ENCODE measurements around the gene ACTL8.

Gene ACTL8

DNA sequence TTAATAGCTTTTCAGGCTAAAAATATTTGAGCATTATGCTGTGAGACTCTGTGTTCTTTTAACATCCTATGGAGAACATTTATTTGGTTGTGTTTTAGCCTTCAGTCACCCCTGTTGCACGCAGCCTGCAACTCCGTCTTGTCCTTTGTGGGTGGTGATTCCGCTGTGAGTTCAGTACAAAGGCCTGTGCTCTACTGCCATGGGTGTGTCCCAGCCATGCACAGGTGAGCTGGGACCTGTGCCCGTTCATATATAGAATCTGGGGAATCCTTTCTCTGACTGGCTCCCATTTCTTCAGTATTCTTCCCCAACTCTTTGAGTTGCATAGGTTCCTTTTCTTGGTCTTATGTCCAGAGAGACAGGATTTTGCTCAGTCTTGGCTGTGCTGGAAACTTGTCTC lies 61.4 kb downstream of the ACTL8 start:
- H3K36me3 Mint-ChIP-seq (ENCODE audit: low read depth) = no peaks in the 10 kb centered on the region
- no peak overlapping the region for H3K27ac Mint-ChIP-seq
- peaks cover 19% of the 10 kb centered on the region for H3K27me3 Mint-ChIP-seq
- no peaks in the 10 kb centered on the region for H3K9me3 Mint-ChIP-seq
- no peaks in the 10 kb centered on the region for H3K4me1 Mint-ChIP-seq (ENCODE audit: low read depth)
- no peak overlapping the region for H3K4me3 Mint-ChIP-seq
- intact Hi-C loops (cut with micrococcal nuclease) = no loop called here

DNA sequence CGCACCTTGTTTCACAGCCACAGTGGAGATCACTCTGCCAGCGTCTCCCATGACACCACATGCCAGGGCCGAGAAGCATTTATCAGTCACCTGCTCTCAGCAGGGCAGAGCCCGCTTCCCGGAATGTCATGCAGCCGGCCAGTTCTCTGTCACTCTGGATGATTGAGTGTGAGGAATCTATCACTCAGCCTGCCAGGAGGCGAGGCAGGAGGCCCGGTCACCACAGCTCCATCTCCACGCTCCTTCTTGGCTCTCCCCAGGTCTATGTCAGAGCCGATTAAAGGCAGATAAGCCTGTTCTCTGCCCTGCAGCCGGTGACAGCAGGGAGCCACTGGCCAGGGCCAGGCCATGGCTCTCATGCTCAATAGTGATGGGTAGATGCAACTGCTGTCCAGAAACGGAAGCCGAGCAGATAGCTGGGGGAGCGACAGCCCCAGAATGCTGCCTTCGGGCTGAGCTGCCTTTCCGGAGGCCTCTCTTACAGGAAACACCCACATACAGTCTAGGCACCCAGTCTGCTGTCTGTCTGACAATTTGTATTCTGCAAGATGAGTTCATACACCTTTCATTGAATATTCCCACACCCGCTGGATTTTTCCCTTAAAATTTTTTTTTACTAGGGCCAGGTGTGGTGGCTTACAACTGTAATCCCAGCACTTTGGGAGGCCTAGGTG lies 64.1 kb downstream of the ACTL8 start:
- no peaks in the 10 kb centered on the region for H3K4me1 Mint-ChIP-seq (ENCODE audit: low read depth)
- H3K4me3 Mint-ChIP-seq = no peak overlapping the region
- H3K27ac Mint-ChIP-seq = no peak overlapping the region
- H3K9me3 Mint-ChIP-seq = no peaks in the 10 kb centered on the region
- intact Hi-C loops (cut with micrococcal nuclease) = no loop called here
- H3K27me3 Mint-ChIP-seq = peaks cover 17% of the 10 kb centered on the region
- H3K36me3 Mint-ChIP-seq (ENCODE audit: low read depth) = no peaks in the 10 kb centered on the region

GRCh38 chr1:17820198-17820597 lies 65.1 kb downstream of the ACTL8 start:
- Mint-ChIP-seq H3K4me3 (no peak overlapping the region), H3K27me3 (peaks cover 21% of the 10 kb centered on the region), H3K9me3 (no peaks in the 10 kb centered on the region), H3K4me1 (ENCODE audit: low read depth) (no peaks in the 10 kb centered on the region), H3K36me3 (ENCODE audit: low read depth) (no peaks in the 10 kb centered on the region), H3K27ac (no peak overlapping the region)
- intact Hi-C loops (cut with micrococcal nuclease) = loop anchor here (10.0 kb wide), 1 partner anchor 325 kb away; no protein-coding TSS in a partner anchor

GRCh38 chr1:17822741-17823426 lies 67.8 kb downstream of the ACTL8 start:
- H3K4me1 Mint-ChIP-seq (ENCODE audit: low read depth) = no peaks in the 10 kb centered on the region

DNA sequence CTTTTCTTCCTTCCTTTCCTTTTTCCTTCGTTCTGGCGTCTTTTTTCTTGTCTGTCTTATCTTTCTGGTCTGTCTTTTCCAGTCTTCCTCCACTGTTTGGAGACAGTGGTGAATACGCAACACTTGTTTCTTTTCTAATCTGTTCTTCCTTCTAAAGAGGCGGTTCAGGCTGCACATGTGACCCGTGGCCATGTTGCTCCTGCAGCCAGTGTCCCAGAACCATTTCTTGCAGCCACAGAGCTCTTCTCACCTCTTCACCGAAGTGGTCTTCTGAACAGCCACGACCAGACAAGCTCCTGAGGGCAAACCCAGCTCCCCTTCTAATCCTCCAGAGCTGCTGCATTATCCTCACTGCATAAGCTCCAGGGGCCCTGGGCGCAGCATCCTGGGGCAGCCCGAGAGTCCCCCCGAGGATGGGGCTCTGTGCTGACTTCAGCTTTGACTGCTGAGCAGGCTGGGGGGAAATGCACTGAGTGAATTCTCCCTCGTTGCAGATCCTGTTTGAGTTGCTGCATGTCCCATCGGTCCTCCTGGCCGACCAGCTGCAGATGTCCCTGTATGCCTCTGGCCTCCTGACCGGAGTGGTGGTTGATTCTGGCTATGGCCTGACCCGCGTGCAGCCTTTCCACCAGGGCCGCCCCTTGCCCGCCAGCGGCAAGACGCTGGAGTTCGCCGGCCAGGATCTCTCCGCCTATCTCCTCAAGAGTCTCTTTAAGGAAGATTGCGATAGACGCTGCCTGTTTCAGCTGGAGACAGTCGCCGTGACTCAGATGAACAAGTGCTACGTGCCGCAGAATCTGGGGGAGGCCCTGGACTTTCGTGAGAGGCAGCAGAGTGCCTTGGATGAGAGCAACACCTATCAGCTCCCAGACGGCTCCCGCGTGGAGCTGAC lies 70.4 kb downstream of the ACTL8 start:
- intact Hi-C loops (cut with micrococcal nuclease) = loop anchor here (5.0 to 10.0 kb wide), 2 partner anchors 168 to 331 kb away; no protein-coding TSS in a partner anchor

More at GRCh38 chr1:17822741-17823426, 67.8 kb downstream of the ACTL8 start:
- intact Hi-C loops (cut with micrococcal nuclease) = loop anchor here (10.0 kb wide), 1 partner anchor 328 kb away; no protein-coding TSS in a partner anchor
- Mint-ChIP-seq H3K9me3 (no peaks in the 10 kb centered on the region), H3K4me3 (no peak overlapping the region), H3K27ac (no peak overlapping the region), H3K36me3 (ENCODE audit: low read depth) (no peaks in the 10 kb centered on the region), H3K27me3 (peaks cover 26% of the 10 kb centered on the region)

DNA sequence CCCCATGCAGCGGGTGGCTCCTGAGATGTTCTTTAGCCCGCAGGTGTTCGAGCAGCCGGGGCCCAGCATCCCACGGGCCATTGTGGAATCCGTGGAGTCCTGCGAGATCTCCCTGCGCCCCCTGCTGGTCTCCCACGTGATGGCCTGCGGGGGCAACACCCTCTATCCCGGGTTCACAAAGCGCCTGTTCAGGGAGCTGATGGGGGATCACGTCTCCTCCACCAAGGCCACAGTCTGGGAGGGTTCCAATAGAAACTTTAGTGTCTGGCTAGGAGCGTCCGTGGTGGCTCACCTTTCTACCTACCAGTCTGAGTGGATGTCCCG lies 71.0 kb downstream of the ACTL8 start:
- Mint-ChIP-seq H3K4me1 (ENCODE audit: low read depth) (no peaks in the 10 kb centered on the region), H3K27ac (no peak overlapping the region), H3K4me3 (no peak overlapping the region), H3K9me3 (no peaks in the 10 kb centered on the region), H3K36me3 (ENCODE audit: low read depth) (no peaks in the 10 kb centered on the region), H3K27me3 (peaks cover 24% of the 10 kb centered on the region)
- intact Hi-C loops (cut with micrococcal nuclease) = loop anchor here (5.0 to 10.0 kb wide), 2 partner anchors 169 to 331 kb away; no protein-coding TSS in a partner anchor

More for the DNA sequence above, 70.4 kb downstream of the ACTL8 start:
- no peak overlapping the region for H3K27ac Mint-ChIP-seq
- H3K36me3 Mint-ChIP-seq (ENCODE audit: low read depth) = no peaks in the 10 kb centered on the region
- no peaks in the 10 kb centered on the region for H3K4me1 Mint-ChIP-seq (ENCODE audit: low read depth)
- no peak overlapping the region for H3K4me3 Mint-ChIP-seq
- H3K27me3 Mint-ChIP-seq = peaks cover 22% of the 10 kb centered on the region
- H3K9me3 Mint-ChIP-seq = no peaks in the 10 kb centered on the region

GRCh38 chr1:17828991-17829390 lies 73.9 kb downstream of the ACTL8 start:
- no peaks in the 10 kb centered on the region for H3K4me1 Mint-ChIP-seq (ENCODE audit: low read depth)
- no peaks in the 10 kb centered on the region for H3K36me3 Mint-ChIP-seq (ENCODE audit: low read depth)
- no peak overlapping the region for H3K27ac Mint-ChIP-seq
- H3K9me3 Mint-ChIP-seq = no peaks in the 10 kb centered on the region
- H3K4me3 Mint-ChIP-seq = no peak overlapping the region
- H3K27me3 Mint-ChIP-seq = peaks cover 26% of the 10 kb centered on the region
- intact Hi-C loops (cut with micrococcal nuclease) = loop anchor here (5.0 to 10.0 kb wide), 2 partner anchors 172 to 334 kb away; no protein-coding TSS in a partner anchor

DNA sequence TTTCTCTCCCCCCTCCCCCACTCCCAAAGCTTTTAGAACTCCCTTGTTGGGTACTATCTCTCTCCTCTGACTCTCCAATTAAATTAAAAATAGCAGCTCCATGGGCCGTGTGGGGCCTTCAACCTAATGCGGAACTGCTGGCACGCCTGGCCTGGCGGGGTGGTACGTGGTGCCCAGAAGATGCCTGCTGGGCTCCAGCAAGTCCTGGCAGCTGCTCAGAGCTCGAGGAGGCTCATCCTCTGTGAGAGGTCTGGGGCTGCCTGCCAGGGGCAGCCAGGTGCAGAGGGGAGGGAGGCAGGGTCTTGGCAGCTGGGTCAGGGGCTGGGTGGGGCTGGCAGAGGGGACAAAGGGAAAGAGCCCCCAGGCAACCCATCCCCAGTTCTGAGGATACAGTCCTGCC lies 74.4 kb downstream of the ACTL8 start:
- Mint-ChIP-seq H3K27ac (no peak overlapping the region), H3K27me3 (peaks cover 26% of the 10 kb centered on the region), H3K9me3 (no peaks in the 10 kb centered on the region), H3K4me1 (ENCODE audit: low read depth) (no peaks in the 10 kb centered on the region), H3K36me3 (ENCODE audit: low read depth) (no peaks in the 10 kb centered on the region), H3K4me3 (no peak overlapping the region)
- intact Hi-C loops (cut with micrococcal nuclease) = loop anchor here (5.0 to 10.0 kb wide), 2 partner anchors 172 to 335 kb away; no protein-coding TSS in a partner anchor

DNA sequence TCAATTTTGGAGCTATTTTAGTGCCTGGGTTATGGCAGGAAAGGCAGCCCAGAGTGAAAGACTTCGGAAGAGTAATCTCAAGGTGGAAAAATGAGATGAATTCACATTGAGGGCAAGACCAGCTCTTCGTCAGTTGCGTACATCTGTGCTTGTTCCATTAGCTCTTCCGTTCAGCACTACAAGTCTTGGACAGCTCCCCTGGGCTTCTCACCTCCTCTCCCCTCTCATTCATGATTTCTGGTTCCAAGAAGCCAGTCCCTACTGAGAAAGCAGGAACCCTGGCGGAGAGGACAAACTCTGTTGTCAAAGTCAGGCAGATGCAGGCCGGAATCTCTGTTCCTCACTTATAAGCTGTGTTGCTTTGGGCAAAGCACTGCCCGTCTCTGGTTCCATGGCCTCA lies 76.5 kb downstream of the ACTL8 start:
- peaks cover 18% of the 10 kb centered on the region for H3K27me3 Mint-ChIP-seq
- intact Hi-C loops (cut with micrococcal nuclease) = no loop called here
- no peak overlapping the region for H3K27ac Mint-ChIP-seq
- no peaks in the 10 kb centered on the region for H3K4me1 Mint-ChIP-seq (ENCODE audit: low read depth)
- H3K36me3 Mint-ChIP-seq (ENCODE audit: low read depth) = no peaks in the 10 kb centered on the region
- H3K4me3 Mint-ChIP-seq = no peak overlapping the region
- no peaks in the 10 kb centered on the region for H3K9me3 Mint-ChIP-seq

DNA sequence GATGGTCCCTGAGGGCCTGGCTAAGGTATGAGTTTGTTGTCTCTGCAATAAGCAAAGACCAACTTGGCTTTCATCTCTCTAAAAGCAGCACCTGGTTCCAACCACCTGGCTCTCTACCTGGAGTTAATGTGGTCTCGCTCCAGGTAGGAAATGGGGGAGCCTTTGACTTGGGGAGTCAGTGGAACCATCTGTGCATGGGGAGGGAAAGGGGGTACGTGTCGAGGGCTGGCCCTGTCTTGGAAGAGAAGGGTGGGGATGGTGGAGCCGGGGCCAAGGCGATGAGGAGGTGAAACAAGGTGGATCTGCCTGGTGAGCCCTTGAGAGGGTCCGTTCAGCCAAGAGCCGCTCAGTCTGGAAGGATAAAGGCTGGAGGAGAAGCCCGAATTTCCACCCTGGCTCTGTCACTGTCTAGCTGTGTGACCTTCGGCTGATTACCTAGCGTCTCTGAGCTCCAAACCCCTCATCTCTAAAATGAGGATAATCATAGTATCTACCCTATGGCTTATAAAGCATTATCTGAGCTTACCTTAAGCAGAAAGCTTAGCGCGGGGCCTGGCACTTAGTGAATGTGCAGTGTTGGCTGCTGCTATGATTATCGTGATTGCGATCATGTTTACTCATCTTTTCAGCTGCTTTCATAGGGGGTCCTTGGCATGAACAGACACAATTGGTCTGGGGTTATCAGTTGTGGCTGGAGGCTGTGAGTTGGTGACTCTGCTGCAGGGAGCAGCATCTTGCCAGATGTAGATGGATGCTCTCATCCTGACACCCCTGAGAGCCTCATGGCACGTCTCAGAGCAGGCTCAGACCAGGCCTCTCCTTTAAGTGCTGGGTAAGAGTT lies 78.7 kb downstream of the ACTL8 start:
- H3K9me3 Mint-ChIP-seq = no peaks in the 10 kb centered on the region
- H3K4me1 Mint-ChIP-seq (ENCODE audit: low read depth) = no peaks in the 10 kb centered on the region
- H3K36me3 Mint-ChIP-seq (ENCODE audit: low read depth) = no peaks in the 10 kb centered on the region
- H3K27ac Mint-ChIP-seq = no peak overlapping the region
- peaks cover 13% of the 10 kb centered on the region for H3K27me3 Mint-ChIP-seq
- no peak overlapping the region for H3K4me3 Mint-ChIP-seq
- intact Hi-C loops (cut with micrococcal nuclease) = no loop called here

DNA sequence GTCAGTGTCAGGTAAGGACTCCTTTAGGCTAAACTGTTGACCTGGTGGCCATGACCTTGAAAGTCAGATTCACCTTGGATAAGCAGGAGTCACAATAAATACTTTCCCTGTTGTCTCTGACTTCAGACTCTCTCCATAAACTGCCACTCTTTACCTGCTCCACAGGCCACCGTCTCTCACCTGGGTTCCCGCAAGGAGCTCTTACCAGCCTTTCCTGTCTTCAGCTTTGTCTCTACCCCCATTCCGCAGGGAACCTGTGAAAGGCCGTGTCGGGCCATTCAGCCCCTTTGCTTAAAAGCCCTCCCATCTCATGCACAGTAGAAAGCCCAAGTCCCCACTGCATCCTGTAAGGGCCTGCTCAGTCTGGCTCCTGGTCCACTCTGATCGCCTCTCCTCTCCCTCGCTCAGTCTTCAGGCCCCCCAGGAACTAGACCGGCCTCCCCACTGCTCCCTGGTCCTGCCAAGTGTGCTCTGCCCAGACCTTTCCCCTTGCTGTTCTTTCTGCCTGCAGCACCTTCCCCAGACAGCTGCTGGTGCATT lies 79.5 kb downstream of the ACTL8 start:
- H3K9me3 Mint-ChIP-seq = no peaks in the 10 kb centered on the region
- no peaks in the 10 kb centered on the region for H3K36me3 Mint-ChIP-seq (ENCODE audit: low read depth)
- no peak overlapping the region for H3K27ac Mint-ChIP-seq
- intact Hi-C loops (cut with micrococcal nuclease) = no loop called here
- H3K4me3 Mint-ChIP-seq = no peak overlapping the region
- no peaks in the 10 kb centered on the region for H3K4me1 Mint-ChIP-seq (ENCODE audit: low read depth)
- H3K27me3 Mint-ChIP-seq = peaks cover 10% of the 10 kb centered on the region

GRCh38 chr1:17837233-17838030 lies 82.3 kb downstream of the ACTL8 start:
- no peaks in the 10 kb centered on the region for H3K9me3 Mint-ChIP-seq
- peaks cover 10% of the 10 kb centered on the region for H3K27me3 Mint-ChIP-seq
- no peaks in the 10 kb centered on the region for H3K36me3 Mint-ChIP-seq (ENCODE audit: low read depth)
- intact Hi-C loops (cut with micrococcal nuclease) = no loop called here
- H3K27ac Mint-ChIP-seq = no peak overlapping the region
- H3K4me3 Mint-ChIP-seq = no peak overlapping the region
- H3K4me1 Mint-ChIP-seq (ENCODE audit: low read depth) = no peaks in the 10 kb centered on the region
